MM.1S (cell line): ENCODE data around the gene RBMXL2.
A peak's percentile ranks its signal among the peaks of the same experiment; 100 is the strongest.

ENCODE experiments used
- DNase-seq: peaks from one replicate; pipeline ENCODE4 v3.0.0-alpha.2; 2015
- H2AFZ ChIP-seq: fragments of 300-600 bp; sonication (generic); 2 replicates; pipeline ENCODE4 v1.6.0; 2016; ENCODE audit warnings: antibody characterized with exemption, low read length
- H3F3A ChIP-seq: fragments of 300-600 bp; sonication (generic); 2 replicates; pipeline ENCODE4 v1.6.1; 2016; ENCODE audit warnings: mild to moderate bottlenecking, antibody characterized with exemption, low read length, moderate library complexity, mixed read lengths; ENCODE audit not compliant: insufficient read depth
- H3K27ac ChIP-seq: fragments of 300-600 bp; sonication (generic); 2 replicates; pipeline ENCODE4 v1.5.1; 2016; ENCODE audit warnings: mild to moderate bottlenecking, low read length
- H3K27me3 ChIP-seq: fragments of 300-600 bp; sonication (generic); replicated peaks from 2 replicates; pipeline ENCODE4 v1.6.0; 2016; ENCODE audit warnings: low read length; ENCODE audit not compliant: insufficient read depth
- H3K36me3 ChIP-seq: fragments of 300-600 bp; sonication (generic); replicated peaks from 2 replicates; pipeline ENCODE4 v1.6.1; 2016; ENCODE audit warnings: mild to moderate bottlenecking, low read length, mixed read lengths; ENCODE audit not compliant: insufficient read depth
- H3K4me1 ChIP-seq: fragments of 300-600 bp; sonication (generic); 2 replicates; pipeline ENCODE4 v1.6.1; 2016; ENCODE audit warnings: low read length, mixed read lengths
- H3K4me2 ChIP-seq: fragments of 300-600 bp; sonication (generic); 2 replicates; pipeline ENCODE4 v1.6.0; 2016; ENCODE audit warnings: low read depth, low read length
- H3K4me3 ChIP-seq: fragments of 300-600 bp; sonication (generic); 2 replicates; pipeline ENCODE4 v1.5.1; 2016; ENCODE audit warnings: low read length, mixed read lengths
- H3K79me2 ChIP-seq: fragments of 300-600 bp; sonication (generic); 2 replicates; pipeline ENCODE4 v1.6.1; 2016; ENCODE audit warnings: mixed run types, low read length, mixed read lengths
- H3K9ac ChIP-seq: fragments of 300-600 bp; sonication (generic); 2 replicates; pipeline ENCODE4 v1.6.1; 2016; ENCODE audit warnings: low read length, mixed read lengths
- H3K9me2 ChIP-seq: fragments of 300-600 bp; sonication (generic); replicated peaks from 2 replicates; pipeline ENCODE4 v1.6.1; 2016; ENCODE audit warnings: mild to moderate bottlenecking, low read length, mixed read lengths; ENCODE audit not compliant: insufficient read depth
- H3K9me3 ChIP-seq: fragments of 300-600 bp; sonication (generic); replicated peaks from 2 replicates; pipeline ENCODE4 v1.6.1; 2016; ENCODE audit warnings: mild to moderate bottlenecking, low read length, mixed read lengths; ENCODE audit not compliant: insufficient read depth
- H4K20me1 ChIP-seq: fragments of 300-600 bp; sonication (generic); 2 replicates; pipeline ENCODE4 v1.6.1; 2016; ENCODE audit warnings: mild to moderate bottlenecking, low read length, moderate library complexity, mixed read lengths; ENCODE audit not compliant: insufficient read depth
- EZH2 ChIP-seq: fragments of 300-600 bp; sonication (generic); optimal IDR thresholded peaks from 2 replicates; pipeline ENCODE3; 2017; ENCODE audit warnings: low read depth, mild to moderate bottlenecking, antibody characterized with exemption, low read length, mixed read lengths
- EZH2phosphoT487 ChIP-seq: fragments of 300-600 bp; sonication (generic); IDR thresholded peaks from 2 replicates; pipeline ENCODE4 v1.6.1; 2018; ENCODE audit warnings: antibody characterized with exemption, low read length
- TF ChIP-seq, protein P1 (sequence below): fragments of 300-600 bp; sonication (generic); IDR thresholded peaks from 2 replicates; pipeline ENCODE4 v1.5.1; 2016; ENCODE audit warnings: antibody characterized with exemption, low read length, mixed read lengths

Gene RBMXL2

DNA sequence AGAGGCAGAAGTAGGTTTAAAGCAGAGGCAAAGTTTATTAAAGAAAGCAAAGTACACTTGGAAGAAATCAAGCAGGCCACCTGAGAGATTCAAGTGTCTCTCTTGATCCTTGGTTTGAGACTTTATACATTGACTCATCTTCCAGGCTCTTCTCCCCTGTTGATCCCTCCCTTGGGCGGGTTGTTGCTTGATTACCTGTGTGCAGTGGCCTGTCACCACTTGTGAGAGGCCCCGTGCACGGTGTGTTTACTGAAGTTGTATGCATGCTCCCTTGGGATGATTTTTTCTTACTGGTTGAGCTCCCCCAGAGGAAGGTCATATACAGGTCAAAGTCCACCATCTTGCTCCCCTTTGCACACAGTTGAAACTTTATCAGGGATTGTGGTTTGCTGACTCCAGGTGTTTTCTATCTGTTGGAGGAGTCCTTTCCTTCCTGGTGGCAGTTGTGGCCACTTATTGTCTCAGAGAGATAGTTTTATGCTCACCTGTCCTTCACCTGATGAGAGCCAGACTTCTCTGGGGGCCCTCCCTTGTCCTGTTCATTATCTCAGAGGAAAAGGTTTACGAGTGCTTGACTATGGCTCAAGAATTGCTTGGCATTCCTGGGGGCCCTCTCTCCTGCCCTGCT is 16.3 kb upstream of the RBMXL2 start:
- Histone ChIP-seq H3K79me2 (no peaks in the 10 kb centered on the region), H3K4me1 (no peaks in the 10 kb centered on the region; the same call in 1 of the 2 replicates), H3K4me3 (no peak overlapping the region), H3K4me2 (no peak overlapping the region), H3K9ac (no peak overlapping the region), H2AFZ (no peak overlapping the region), H4K20me1 (no peaks in the 10 kb centered on the region), H3K27me3 (no peaks in the 10 kb centered on the region), H3K27ac (no peak overlapping the region), H3F3A (no peaks in the 10 kb centered on the region), H3K36me3 (no peaks in the 10 kb centered on the region), H3K9me3 (no peaks in the 10 kb centered on the region), H3K9me2 (no peaks in the 10 kb centered on the region)
- TF ChIP-seq EZH2phosphoT487 (no peak), EZH2 (no peak)
- TF ChIP-seq, protein P1, sequence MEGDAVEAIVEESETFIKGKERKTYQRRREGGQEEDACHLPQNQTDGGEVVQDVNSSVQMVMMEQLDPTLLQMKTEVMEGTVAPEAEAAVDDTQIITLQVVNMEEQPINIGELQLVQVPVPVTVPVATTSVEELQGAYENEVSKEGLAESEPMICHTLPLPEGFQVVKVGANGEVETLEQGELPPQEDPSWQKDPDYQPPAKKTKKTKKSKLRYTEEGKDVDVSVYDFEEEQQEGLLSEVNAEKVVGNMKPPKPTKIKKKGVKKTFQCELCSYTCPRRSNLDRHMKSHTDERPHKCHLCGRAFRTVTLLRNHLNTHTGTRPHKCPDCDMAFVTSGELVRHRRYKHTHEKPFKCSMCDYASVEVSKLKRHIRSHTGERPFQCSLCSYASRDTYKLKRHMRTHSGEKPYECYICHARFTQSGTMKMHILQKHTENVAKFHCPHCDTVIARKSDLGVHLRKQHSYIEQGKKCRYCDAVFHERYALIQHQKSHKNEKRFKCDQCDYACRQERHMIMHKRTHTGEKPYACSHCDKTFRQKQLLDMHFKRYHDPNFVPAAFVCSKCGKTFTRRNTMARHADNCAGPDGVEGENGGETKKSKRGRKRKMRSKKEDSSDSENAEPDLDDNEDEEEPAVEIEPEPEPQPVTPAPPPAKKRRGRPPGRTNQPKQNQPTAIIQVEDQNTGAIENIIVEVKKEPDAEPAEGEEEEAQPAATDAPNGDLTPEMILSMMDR, result no peak
- peak; percentile 58 for DNase-seq

DNA sequence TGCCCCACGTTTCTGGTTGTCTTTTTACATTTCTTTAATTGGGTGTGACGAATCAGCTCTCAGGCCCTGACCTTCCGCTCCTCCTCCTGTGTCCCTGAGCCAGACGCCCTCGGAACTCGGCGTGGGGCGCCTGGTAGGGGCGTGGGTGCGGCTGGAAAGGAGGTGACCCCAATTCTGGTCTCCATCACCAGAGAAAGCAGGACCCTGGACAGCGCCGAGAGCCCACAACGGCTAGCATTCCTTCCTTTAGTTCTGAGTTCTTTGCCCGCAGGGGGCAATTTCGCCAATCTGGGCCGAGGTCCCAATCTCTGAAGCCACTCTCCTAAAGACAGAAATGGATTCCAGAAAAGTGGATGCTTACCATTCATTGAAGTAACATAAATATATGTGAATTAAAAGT is 11.7 kb upstream of the RBMXL2 start:
- no peaks in the 10 kb centered on the region for H3K9me2 ChIP-seq
- no peak overlapping the region for H3K27ac ChIP-seq
- H3K9me3 ChIP-seq, result no peaks in the 10 kb centered on the region
- no peaks in the 10 kb centered on the region for H3K79me2 ChIP-seq
- H3K36me3 ChIP-seq, result no peaks in the 10 kb centered on the region
- H4K20me1 ChIP-seq, result no peaks in the 10 kb centered on the region
- H3K4me2 ChIP-seq, result no peak overlapping the region
- no peaks in the 10 kb centered on the region; the same call in 1 of the 2 replicates for H3K4me1 ChIP-seq
- DNase-seq, result peak; percentile 11
- TF ChIP-seq, protein P1, result no peak
- no peak for TF ChIP-seq EZH2
- TF ChIP-seq EZH2phosphoT487, result no peak
- no peak overlapping the region for H2AFZ ChIP-seq
- H3K27me3 ChIP-seq, result no peaks in the 10 kb centered on the region
- H3K4me3 ChIP-seq, result no peak overlapping the region
- H3K9ac ChIP-seq, result no peak overlapping the region
- H3F3A ChIP-seq, result no peaks in the 10 kb centered on the region

DNA sequence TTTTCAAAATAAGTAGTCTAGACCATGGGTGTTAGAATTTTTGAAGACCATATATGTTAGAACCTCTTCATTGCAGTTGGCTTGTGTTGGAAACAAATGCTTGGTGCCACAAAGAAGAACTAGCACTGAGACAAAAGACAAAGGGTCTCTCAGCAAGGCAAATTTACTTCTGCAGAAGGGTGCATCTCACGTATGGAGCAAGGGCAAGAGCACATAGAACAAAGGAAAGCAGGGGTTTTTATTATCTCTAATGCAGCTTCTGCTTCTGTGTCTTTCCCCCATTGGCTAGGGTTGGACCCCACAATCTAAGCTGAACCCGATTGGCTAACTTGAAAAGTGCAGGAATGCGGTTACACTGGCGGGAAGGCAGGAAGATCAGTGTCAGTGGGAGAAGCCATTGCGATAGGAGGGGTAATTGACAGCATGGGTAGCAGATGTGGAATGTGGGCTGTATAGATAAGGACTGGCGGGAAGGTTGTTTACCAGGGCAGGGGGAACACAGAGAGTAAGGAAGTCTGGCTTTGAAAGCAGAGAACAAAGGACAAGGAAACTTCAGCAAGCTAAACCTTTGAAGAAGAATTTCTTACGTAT is 9.2 kb upstream of the RBMXL2 start:
- no peaks in the 10 kb centered on the region for H3K79me2 ChIP-seq
- no peak overlapping the region for H2AFZ ChIP-seq
- no peaks in the 10 kb centered on the region for H3K9me2 ChIP-seq
- no peak overlapping the region for H3K4me2 ChIP-seq
- no peaks in the 10 kb centered on the region for H4K20me1 ChIP-seq
- H3K4me3 ChIP-seq, result no peak overlapping the region
- no peaks in the 10 kb centered on the region for H3K9me3 ChIP-seq
- H3F3A ChIP-seq, result no peaks in the 10 kb centered on the region
- no peak overlapping the region for H3K9ac ChIP-seq
- TF ChIP-seq, protein P1, result no peak
- no peak for TF ChIP-seq EZH2phosphoT487
- no peak for TF ChIP-seq EZH2
- H3K36me3 ChIP-seq, result no peaks in the 10 kb centered on the region
- no peak overlapping the region for H3K27ac ChIP-seq
- no peaks in the 10 kb centered on the region for H3K4me1 ChIP-seq
- no peak for DNase-seq
- no peaks in the 10 kb centered on the region for H3K27me3 ChIP-seq
